ENCODE measurements around the gene PDP2. TPM values are rescaled to one million over a fixed set of nuclear protein-coding genes. Genes with fewer than 3 reads are reported as not detected.

Gene PDP2
- total and polyA plus RNA-seq, 2 of the 4 experiments (the other 2 are of a cell fraction): 5.3 to 16.8 TPM

DNA sequence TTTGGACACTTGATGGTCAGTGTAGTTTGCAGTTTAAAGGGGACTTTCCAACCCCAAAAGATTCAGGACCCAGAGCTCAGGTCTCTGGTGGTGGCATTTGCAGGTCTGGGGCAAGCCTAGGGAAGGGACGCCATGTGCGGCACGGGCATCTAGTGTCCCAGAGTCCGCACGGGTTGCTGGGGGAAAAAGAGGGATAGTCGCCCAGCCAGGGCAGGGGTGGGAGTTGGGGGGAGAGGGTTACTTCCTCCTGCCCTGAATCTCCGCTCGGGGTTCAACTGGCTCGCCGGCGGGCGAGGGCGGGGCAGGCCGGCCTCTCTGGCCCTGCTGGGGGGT is 36.3 kb upstream of the PDP2 start:
- no peak overlapping the region for H2AK5ac ChIP-seq (ENCODE audit: low read depth, low read length)
- H2AFZ ChIP-seq (replicated peaks; ENCODE audit: low read length, poor library complexity): no peak overlapping the region
- BruUV-seq (replicated peaks): no TSS peak
- H2BK20ac ChIP-seq (ENCODE audit: low read depth, low read length): no peak overlapping the region
- no peak overlapping the region for H2BK5ac ChIP-seq (ENCODE audit: low read depth, low read length, poor library complexity, severe bottlenecking)
- H3K9me3 ChIP-seq (ENCODE audit: control insufficient read depth, insufficient read depth, low read length): no peaks in the 10 kb centered on the region
- no peak overlapping the region for H3K18ac ChIP-seq (ENCODE audit: low read depth, low read length)
- no peak overlapping the region for H3K27ac ChIP-seq (ENCODE audit: insufficient read depth, low read length)
- in situ Hi-C loops (cut with MboI; ENCODE audit: low sequenced_read_pairs) (no loop called here), intact Hi-C loops (cut with micrococcal nuclease) (no loop called here), dilution Hi-C loops (cut with HindIII; ENCODE audit: low sequenced_read_pairs, unreplicated experiment) (no loop called here)
- DNase-seq (no peak), ATAC-seq (ENCODE audit: low read depth) (no peak)
- H3K14ac ChIP-seq (replicated peaks; ENCODE audit: low read depth, low read length): no peak overlapping the region
- no peaks in the 10 kb centered on the region for H4K20me1 ChIP-seq (ENCODE audit: insufficient read depth, low read length)
- peaks cover 77% of the 10 kb centered on the region for H3K27me3 ChIP-seq (ENCODE audit: control insufficient read depth, insufficient read depth, low read length)
- H3K4me2 ChIP-seq (ENCODE audit: low read depth, low read length): no peak overlapping the region
- no peak overlapping the region for H2AK9ac ChIP-seq (replicated peaks; ENCODE audit: low read depth, low read length, poor library complexity)
- H3K56ac ChIP-seq (ENCODE audit: extremely low read depth, insufficient read depth, low read length): no peak overlapping the region
- no peak overlapping the region for H2BK120ac ChIP-seq (ENCODE audit: low read depth, low read length)
- no peaks in the 10 kb centered on the region; the same call in 1 of the 2 replicates for H3K4me1 ChIP-seq (ENCODE audit: control insufficient read depth, insufficient read depth, low read length)
- H4K8ac ChIP-seq (ENCODE audit: low read depth in 2 of 2, low read length in 2 of 2): no peak overlapping the region
- POLR2A ChIA-PET (ENCODE audit: unreplicated experiment): no interaction called here
- no peak overlapping the region for H3K4me3 ChIP-seq (ENCODE audit: insufficient read depth, low read depth, low read length)
- WGBS, 2 experiments (ENCODE audit: extremely low coverage in 2 of 2, insufficient read length in 1 of 2): no CpG with 5 or more reads among the region's 14 CpGs
- 0 out of 2 replicates have a peak, but pooled peaks cover 3% of the 10 kb centered on the region for H3K9me1 ChIP-seq (ENCODE audit: insufficient read depth, low read length)
- no peak overlapping the region for H2BK15ac ChIP-seq (ENCODE audit: low read depth, low read length)
- TF ChIP-seq FOS (IDR thresholded peaks at IDR 0.05; ENCODE audit: low read depth, low read length) (no peak), MAZ (IDR thresholded peaks at IDR 0.05; ENCODE audit: borderline replicate concordance, low read depth, low read length) (no peak), RCOR1 (IDR thresholded peaks at IDR 0.05; ENCODE audit: insufficient replicate concordance, low read length) (no peak), BHLHE40 (IDR thresholded peaks at IDR 0.05; ENCODE audit: low read depth, low read length) (no peak), CEBPB (IDR thresholded peaks at IDR 0.05; ENCODE audit: low read depth, low read length) (no peak), RFX5 (IDR thresholded peaks at IDR 0.05; ENCODE audit: low read depth, low read length) (no peak), SMC3 (IDR thresholded peaks at IDR 0.05; ENCODE audit: low read depth, low read length) (no peak), MAFK (IDR thresholded peaks at IDR 0.05; ENCODE audit: low read depth, low read length) (no peak), CHD1 (IDR thresholded peaks at IDR 0.05; ENCODE audit: low read depth, low read length) (no peak)
- TF ChIP-seq, protein P1, sequence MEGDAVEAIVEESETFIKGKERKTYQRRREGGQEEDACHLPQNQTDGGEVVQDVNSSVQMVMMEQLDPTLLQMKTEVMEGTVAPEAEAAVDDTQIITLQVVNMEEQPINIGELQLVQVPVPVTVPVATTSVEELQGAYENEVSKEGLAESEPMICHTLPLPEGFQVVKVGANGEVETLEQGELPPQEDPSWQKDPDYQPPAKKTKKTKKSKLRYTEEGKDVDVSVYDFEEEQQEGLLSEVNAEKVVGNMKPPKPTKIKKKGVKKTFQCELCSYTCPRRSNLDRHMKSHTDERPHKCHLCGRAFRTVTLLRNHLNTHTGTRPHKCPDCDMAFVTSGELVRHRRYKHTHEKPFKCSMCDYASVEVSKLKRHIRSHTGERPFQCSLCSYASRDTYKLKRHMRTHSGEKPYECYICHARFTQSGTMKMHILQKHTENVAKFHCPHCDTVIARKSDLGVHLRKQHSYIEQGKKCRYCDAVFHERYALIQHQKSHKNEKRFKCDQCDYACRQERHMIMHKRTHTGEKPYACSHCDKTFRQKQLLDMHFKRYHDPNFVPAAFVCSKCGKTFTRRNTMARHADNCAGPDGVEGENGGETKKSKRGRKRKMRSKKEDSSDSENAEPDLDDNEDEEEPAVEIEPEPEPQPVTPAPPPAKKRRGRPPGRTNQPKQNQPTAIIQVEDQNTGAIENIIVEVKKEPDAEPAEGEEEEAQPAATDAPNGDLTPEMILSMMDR (conservative IDR thresholded peaks at IDR 0.05; ENCODE audit: low read depth, low read length): no peak
- TF ChIP-seq, protein P2, sequence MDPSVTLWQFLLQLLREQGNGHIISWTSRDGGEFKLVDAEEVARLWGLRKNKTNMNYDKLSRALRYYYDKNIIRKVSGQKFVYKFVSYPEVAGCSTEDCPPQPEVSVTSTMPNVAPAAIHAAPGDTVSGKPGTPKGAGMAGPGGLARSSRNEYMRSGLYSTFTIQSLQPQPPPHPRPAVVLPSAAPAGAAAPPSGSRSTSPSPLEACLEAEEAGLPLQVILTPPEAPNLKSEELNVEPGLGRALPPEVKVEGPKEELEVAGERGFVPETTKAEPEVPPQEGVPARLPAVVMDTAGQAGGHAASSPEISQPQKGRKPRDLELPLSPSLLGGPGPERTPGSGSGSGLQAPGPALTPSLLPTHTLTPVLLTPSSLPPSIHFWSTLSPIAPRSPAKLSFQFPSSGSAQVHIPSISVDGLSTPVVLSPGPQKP (IDR thresholded peaks at IDR 0.05; ENCODE audit: borderline replicate concordance, low read depth, low read length): no peak
- TF ChIP-seq, protein P3, sequence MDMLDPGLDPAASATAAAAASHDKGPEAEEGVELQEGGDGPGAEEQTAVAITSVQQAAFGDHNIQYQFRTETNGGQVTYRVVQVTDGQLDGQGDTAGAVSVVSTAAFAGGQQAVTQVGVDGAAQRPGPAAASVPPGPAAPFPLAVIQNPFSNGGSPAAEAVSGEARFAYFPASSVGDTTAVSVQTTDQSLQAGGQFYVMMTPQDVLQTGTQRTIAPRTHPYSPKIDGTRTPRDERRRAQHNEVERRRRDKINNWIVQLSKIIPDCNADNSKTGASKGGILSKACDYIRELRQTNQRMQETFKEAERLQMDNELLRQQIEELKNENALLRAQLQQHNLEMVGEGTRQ (IDR thresholded peaks at IDR 0.05; ENCODE audit: low read depth, low read length): no peak
- no peaks in the 10 kb centered on the region for H3K36me3 ChIP-seq (ENCODE audit: control insufficient read depth, insufficient read depth, low read length)
- no peak overlapping the region for H4K91ac ChIP-seq (ENCODE audit: insufficient read depth, low read depth, low read length)
- no peak overlapping the region for H4K5ac ChIP-seq (ENCODE audit: low read depth, low read length)
- H3K79me1 ChIP-seq (ENCODE audit: low read depth in 1 of 2, low read length in 2 of 2): no peaks in the 10 kb centered on the region
- no peak overlapping the region for H3K9ac ChIP-seq (ENCODE audit: low read depth, low read length)
- no peak overlapping the region for H3K4ac ChIP-seq (ENCODE audit: low read depth, low read length)
- no peak overlapping the region for H3K23ac ChIP-seq (ENCODE audit: low read depth, low read length)
- CTCF ChIA-PET: interaction anchor here (3.0 kb wide), 1 partner anchor 13 kb away, joined by 13 read pairs; the partner anchor contains the start of gene NAE1
